Measurements from ENCODE around the gene APOOL. TPM values are rescaled to one million over a fixed set of nuclear protein-coding genes. Genes with fewer than 3 reads are reported as not detected.

Gene APOOL
- total RNA-seq, 1 donor from 2014 or later = 50.1 TPM

Other genes with a start within 250 kb of the APOOL start
- not detected for gene SATL1, start 239.9 kb downstream of the APOOL start, total RNA-seq
- 0.40 TPM for gene ZNF711, start 240.1 kb downstream of the APOOL start, total RNA-seq